Measurements from ENCODE around the gene DEFB127.
"Not testable (repeated sequence)": the region's sequence is repeated elsewhere in the genome, so short reads cannot be mapped to it uniquely, and the experiment has no call there.

The DEFB127 gene, protein sequence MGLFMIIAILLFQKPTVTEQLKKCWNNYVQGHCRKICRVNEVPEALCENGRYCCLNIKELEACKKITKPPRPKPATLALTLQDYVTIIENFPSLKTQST

DNA sequence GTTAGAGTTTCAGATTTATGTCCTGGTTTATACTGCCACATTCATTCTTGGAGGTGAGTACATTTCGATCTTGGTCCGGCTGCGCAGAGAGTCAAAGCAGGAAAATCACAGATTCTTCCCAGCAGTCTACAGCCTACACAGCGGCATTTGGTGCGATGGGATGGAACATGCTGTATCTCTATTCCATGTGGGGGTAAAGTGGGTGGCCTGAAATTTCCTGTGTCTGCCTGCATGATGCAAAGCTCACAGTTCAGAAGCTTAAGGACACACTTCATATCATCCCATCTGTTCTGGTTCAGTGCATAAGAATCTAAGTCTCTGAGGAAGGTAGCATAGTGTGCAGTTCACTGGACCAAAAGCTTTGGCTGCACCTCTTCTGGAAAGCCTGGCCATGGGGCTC, at the start of gene DEFB127:
TSS of gene DEFB127 (plus strand) at position 301 of the 400 bp plus-strand sequence. CDS start at position 392, 91 bp downstream.
- DNase-seq, result no peak

DNA sequence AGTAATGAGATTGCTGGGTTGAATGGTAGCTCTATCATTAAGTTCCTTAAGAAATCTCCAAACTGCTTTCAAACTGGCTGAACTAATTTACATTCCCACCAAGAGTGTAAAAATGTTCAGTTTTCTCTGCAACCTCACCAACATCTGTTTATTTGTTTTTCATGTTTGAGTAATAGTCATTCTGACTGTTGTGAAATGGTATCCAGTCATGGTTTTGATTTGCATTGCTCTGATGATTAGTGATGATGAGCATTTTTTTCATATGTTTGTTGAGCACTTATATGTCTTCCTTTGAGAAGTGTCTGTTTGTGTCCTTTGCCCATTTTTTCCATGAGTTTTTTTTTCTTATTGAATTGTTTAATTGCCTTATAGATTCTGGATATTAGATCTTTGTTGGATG, 44.9 kb upstream of the DEFB127 start:
- DNase-seq, result no peak

DNA sequence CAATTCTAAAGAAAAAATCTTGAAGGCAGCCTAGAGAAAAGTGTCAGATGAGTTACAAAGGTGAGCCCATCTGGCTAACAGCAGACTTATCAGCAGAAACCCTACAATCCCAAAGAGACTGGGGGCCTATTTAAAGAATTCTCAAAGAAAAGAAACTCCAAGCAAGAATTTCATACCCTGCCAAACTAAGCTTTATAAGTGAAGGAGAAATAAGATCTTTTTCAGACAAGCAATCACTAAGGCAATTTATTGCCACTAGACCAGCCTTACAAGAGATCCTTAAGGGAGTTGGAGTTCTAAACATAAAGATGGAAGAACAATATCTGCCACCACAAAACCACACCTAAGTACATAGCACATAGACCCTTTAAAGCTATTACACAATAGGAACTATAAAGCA, 39.7 kb upstream of the DEFB127 start:
- DNase-seq, result no peak

DNA sequence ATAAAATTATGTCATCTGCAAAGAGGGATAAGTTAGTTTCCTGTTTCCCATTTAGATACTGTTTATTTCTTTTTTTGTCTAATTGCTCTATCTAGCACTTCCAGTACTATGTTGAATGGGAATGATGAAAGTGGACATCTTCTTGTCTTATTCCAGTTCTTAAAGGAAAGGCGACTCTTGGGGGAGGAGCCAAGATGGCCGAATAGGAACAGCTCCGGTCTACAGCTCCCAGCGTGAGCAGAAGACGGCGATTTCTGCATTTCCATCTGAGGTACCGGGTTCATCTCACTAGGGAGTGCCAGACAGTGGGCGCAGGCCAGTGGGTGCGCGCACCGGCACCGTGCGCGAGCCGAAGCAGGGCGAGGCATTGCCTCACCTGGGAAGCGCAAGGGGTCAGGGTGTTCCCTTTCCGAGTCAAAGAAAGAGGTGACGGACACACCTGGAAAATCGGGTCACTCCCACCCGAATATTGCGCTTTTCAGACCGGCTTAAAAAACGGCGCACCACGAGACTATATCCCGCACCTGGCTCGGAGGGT, 27.4 kb upstream of the DEFB127 start:
- DNase-seq, result not testable (repeated sequence)

DNA sequence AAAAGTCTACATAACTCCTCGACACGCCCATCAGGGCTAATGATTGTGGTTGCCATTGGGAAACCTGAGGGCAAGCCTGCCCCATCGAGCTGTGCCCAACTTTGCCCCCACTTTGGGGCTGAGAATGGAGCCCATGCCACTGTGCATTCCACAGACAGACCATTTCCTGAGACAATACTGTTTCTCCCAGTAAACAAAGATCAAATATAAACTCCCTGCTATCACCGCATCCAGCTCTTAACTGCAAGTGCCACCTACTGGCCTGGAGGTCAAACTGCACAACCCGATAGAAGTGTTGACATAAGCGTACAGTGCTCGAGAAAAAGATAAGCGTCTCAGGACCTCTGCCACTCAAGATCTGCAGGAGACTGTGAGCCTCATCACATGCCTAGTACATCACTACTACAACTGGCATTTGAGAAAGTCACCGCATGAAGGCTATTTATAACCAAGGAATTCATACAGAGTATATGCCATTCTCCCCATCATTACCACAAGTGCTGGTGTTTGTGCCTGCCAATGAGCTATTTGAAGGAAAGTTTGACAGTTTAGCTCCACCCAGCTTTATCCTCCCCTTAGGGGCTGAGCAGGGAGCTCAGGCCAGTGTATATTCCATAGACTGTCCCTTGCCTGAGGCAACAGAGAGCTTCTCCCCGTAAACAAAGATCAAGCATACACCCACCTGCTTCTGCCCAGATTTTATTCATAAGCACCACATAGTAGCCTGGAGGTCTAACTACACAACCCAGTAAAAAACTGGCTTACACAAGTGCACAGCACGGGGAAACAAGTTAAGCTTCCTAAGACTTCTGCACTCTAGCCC, 19.4 kb upstream of the DEFB127 start:
- DNase-seq, result no peak

DNA sequence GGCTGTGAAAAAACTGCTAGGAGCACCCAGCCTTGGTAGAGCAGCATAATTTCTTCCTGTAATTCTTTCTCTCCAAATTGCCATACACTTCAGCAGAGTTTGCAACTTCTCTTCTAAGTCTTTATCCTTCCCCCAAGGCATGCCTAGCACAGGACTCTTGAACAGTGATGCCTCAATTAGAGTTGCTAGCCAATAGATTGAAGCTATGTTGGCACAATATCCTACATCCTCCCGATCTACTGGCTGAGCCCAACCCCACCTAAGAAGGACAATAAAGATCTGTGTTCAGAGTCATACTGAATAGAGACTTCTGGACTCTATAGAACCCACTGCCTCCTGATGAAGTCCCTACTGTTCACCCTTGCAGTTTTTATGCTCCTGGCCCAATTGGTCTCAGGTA, 15.0 kb upstream of the DEFB127 start, which contains the start of gene DEFB126:
TSS of gene DEFB126 (plus strand) at position 301 of the 400 bp plus-strand sequence. CDS start at position 340, 39 bp downstream.
- no peak for DNase-seq

DNA sequence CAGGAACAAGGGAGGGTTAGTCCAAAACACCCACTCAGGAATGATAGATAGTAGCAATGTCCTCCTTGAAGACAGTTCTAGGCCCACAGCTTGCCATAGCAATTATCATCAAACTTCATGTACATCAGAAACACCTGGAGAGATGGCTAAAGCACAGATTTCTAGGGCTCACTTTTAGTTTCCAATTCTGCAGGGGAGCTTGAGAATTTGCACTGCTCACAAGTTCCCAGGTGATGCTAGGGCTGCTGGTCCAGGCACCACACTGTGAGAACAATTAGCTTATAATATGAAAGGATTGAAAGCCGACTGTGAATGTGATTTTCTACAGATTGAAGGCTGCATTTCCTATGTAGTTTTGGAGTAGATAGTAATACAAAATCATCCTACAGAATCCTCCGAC, 11.4 kb upstream of the DEFB127 start:
- DNase-seq, result no peak

DNA sequence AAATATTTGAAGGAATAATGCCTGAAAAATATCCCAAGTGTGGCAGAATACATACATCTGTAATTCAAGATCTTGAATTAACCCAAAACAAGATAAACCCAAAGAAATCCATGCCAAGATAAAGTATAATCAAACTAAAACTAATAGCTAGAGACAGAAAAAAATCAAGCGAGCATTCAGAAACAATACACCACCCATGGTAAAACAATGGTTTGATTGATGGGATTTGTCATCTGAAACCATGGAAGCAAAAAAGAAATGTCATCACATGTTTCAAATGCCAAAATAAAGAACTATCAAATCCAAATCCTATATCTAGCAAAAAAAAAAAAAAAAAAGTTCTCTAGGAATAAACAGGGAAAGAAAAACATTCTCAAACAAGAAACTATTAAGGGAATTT, 5.1 kb upstream of the DEFB127 start:
- no peak for DNase-seq

DNA sequence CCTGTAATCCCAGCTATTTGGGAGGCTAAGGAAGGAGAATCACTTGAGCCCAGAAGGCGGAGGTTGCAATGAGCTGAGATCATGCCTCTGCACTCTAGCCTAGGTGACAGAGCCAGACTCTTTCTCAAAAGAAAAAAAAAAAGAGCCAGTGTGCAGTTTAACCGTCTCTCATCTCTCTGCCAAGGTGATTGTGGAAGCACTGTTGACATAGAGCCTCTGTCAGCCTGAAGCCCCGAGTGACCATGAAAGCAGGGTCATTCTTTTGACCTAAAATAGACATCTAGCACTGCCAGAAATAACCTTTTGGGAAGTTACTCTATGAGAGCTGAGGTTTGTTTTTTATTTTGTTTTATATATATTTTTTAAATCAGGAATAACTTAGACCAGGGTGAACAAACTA, 7.4 kb downstream of the DEFB127 start:
- no peak for DNase-seq

DNA sequence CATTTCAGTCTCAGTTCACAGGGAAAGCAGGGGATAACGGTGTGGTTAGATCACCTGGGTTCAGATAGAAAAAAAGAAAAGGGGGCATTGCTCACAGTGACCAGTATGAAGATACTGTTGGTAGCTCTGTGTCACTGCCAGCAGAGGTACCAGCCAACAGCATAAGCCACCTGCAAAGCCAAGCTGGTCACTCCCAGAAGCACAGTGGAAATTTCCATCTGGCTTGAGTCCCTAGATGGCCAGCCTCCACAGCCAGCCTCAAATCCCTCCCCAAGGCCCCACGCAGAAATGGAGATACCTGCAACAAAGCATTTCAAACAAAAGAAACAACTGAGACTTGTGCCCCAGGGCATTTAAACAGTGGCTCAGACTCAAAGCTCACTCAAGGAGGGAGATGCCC, 11.6 kb downstream of the DEFB127 start:
- no peak for DNase-seq

DNA sequence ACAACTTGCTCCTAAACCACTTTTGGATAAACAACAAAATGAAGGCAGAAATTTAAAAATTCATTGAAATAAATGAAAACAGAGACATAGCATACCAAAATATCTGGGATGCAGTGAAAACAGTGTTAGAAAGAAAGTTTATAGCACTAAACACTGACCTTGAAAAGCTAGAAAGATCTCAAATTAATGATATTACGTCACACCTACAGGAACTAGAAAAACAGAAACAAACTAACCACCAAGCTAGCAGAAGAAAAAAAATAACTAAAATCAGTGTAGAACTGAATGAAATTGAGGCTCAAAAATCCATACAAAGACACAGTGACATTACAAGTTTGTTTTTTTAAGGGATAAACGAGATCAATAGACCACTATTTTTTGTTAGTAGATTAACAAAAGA, 27.0 kb downstream of the DEFB127 start:
- no peak for DNase-seq

DNA sequence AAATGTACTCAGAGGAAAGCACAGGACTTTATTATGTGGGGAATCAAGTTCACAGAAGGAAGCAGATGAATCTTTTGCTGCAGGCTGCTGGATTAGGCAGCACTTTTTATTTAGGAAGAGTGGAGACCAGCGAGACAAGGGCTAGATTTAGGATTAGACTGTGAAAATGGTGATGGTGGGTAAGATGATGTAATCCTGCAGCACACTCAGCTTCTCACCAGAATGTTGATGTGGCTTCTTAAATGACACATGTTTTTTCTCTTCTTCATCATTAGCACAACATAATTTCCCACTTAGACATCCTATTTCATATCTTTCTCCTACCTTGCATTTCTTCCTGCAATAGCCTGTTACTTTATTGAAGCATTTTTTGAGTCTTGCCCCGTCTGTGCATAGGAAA, 30.5 kb downstream of the DEFB127 start:
- no peak for DNase-seq

DNA sequence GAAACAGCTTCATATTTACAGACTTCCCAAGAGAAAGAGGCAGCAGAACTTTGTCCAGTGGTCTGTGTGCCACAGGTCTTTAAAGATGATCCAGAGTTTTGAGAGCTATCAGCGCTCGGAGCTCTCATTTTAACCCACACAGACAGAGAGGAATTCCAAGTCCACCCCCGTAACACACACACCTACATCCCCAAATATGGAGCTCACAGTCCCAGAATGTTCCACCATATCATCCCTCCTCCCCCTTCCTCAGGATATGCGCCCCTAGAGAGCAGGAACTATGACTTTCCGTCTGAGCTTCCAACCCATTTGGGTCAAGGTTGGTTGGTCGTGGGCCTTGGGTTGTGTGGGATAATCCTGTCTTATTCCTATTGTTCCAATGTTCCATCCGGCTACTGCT, 32.4 kb downstream of the DEFB127 start, which contains the start of gene DEFB128:
TSS of gene DEFB128 (minus strand) at position 101 of the 400 bp plus-strand sequence. CDS start at position 13, 88 bp downstream.
- no peak for DNase-seq

DNA sequence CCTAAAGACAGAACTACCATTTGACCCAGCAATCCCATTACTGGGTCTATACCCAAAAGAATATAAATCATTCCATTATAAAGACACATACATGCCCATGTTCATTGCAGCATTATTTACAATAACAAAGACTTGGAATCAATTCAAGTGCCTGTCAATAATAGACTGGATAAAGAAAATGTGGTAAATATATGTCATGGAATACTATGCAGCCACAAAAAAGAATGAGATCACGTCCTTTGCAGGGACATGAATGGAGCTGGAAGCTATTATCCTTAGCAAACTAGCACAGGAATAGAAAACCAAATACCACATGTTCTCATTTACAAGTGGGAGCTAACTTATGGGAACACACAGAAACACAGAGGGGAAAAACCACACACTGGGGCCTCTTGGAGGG, 41.0 kb downstream of the DEFB127 start:
- DNase-seq, result no peak

DNA sequence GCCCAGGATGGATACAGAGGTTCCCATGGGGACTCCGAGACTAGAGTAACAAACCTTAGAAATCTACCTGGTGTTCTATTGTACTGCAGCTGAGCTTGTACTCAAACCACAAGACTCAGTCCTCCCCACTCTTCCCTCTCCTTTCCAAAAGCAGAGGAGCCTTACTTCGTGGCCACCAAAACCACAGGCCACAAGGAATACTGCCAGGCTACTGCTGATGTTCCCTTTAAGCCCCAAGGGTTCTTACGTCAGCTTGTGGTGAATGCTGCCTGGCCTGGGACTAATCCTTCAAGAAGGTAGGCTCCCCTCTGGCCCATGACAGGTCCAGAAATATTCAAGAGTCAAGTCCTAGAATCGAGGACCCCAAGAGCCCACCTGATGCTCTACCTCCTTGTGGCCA, 42.7 kb downstream of the DEFB127 start:
- no peak for DNase-seq

DNA sequence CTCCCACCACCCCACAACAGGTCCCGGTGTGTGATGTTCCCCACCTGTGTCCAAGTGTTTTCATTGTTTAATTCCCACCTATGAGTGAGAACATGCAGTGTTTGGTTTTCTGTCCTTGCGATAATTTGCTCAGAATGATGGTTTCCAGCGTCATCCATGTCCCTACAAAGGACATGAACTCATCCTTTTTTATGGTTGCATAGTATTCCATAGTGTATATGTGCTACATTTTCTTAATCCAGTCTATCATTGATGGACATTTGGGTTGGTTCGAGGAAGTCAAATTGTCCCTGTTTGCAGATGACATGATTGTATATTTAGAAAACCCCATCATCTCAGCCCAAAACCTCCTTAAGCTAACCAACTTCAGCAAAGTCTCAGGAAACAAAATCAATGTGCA, 46.4 kb downstream of the DEFB127 start:
- not testable (repeated sequence) for DNase-seq
